Measurements from ENCODE around the gene LYPD6.

Gene LYPD6

DNA sequence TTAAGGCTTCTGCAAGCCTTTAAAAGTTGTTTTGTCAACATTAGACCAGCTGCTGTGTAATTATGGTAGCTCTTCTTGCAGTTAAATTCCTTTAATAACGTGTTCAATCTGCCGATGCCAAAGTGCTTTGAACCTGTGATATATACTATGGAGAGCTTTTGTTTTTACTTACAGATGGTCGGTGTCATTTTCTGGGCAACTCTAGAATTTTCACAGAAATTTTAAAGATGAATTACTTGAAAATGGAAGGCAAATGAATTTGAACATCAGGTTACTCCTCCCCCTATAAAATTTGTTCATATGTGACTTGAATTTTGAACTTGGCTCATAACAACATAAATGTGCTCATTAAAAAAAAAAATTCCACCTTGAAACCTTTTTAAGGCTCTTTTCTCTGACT lies 23.0 kb downstream of the LYPD6 start:
- no peak for DNase-seq

DNA sequence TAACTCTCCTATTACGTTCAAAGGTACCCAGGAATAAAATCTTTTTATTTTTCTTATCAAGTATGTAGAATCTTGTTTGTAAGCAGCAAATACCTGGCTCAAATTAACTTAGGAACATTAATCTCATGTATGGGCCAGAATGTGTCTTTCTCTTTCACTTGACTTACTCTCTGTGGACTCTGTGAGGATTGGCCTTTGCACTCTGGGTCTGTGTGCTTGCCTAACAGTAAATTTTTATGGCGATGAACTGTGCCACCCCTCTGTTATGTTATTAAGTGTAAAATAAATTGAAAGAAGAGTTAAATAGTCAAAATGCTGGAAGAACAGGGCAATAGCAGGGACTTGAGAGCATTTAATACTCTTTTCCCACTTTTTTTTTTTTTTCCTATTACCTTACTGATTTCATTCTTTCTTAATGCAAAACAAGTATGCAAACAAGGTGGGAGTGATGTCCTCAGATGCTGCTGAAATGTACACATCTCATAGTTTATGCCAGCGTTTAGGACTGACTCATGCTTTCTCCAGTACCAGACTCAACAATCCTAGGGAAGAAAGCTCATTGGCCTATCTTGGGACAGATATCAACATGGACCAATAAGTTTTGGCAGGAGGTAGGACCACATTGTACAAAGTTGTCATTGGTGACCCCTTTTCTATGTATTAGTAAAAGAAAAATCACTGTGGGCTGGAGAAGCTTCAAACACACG lies 25.5 kb downstream of the LYPD6 start:
- DNase-seq = no peak

DNA sequence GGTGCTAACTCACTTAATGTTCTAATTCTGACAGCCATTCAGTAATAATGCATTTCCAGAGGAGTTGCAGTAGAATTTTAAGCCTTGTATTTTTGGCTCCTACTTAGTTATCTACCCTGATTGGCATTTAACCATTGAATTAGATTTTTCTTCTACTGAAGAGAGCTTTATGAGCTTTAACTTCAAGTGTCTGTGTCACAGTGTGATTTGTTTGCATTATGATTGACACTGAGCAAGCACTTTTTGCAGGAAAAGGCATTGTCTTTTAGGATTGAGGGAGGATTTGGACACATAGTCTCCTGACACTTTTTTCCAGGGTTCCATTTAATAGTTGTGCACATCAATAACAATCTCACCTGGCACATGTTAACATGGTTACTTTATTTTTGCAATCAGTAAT lies 26.7 kb downstream of the LYPD6 start:
- DNase-seq = no peak

DNA sequence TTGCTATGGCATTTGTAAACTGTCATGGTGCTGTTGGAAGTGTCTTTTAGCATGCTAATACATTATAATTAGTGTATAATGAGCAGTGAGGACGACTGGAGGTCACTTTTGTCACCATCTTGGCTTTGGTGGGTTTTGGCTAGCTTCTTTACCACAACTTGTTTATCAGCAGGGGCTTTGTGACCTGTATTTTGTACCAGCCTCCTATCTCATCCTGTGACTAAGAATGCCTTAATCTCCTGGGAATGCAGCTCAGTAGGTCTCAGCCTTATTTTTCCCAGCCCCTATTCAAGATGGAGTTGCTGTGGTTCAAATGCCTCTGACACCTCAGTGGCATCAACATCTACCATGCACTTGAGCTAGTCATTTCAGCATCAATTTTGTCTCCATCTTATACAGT lies 29.7 kb downstream of the LYPD6 start:
- DNase-seq = no peak

DNA sequence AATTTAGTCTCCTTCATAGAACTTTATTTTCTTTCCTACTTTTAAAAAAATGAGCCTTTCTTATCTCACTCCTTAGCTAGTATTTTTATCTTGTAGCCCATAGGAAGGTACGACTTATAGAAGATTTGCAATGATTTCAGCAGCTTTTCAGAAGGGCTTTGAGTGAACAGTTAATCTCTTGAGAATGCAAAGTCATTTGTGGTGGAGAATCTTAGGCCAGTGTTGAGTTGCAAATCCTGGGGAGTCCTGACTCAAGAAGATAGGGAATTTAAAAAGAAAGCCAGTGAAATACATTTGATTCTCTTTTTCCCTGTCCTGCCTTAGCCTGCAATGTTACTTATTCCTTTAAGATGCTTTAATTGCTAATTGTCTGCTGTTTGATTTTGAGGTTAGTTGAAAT lies 33.6 kb downstream of the LYPD6 start:
- no peak for DNase-seq

- DNase-seq = no peak
These were observed 34.5 kb downstream of the LYPD6 start for GRCh38 chr2:149364839-149365238.

GRCh38 chr2:149365931-149366583 lies 35.7 kb downstream of the LYPD6 start:
- no peak for DNase-seq

DNA sequence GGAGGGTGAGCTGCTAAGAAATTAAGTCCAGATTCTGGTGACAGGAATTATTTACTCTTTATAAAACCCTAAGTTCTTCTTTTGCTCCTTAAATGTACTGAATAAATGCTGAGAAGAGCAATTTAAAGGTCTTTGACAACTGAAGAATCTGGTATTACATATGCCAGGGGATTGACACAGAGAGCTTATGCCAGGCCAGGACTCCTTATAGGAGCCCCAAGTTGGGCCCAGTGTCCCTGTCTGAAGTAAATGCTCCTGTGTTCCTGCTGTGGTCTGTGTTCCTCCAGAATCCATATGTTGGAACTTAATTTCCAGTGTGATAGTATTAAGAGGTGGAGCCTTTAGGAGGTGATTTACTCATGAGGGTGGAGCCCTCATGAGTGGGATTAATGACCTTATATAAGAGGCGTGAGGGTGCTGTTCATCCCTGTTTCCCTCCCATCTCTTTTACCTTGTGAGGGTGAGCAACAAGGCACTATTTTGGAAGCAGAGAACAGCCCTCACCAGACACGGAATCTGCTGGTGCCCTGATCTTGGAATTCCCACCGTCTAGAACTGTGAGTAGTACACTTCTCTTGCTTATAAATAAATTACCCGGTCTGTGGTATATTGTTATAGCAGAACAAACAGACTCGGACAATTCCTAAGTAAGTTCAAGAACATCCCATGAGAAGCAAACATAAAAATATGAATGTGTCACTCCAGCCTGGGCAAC lies 39.8 kb downstream of the LYPD6 start:
- DNase-seq = no peak

DNA sequence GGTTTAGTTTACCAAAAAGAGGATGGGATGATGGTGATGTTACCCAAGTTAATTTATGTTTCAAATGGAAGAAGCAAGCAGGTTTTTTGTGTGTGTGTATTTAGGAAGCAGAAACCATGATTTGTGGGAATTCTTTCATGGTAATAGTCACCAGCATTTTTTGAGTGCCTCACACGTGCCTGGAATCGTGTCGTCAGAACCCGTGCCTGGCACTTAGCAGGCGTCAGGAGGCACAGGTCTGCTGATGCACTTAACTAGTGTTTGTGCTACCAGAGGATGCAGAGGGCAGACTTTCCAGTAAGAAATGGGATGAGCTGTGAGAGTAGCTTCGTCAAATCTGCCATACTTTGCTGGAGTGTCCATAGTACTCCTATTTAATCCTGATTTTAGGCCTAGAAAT lies 41.1 kb downstream of the LYPD6 start:
- no peak for DNase-seq

GRCh38 chr2:149375801-149376361 lies 45.5 kb downstream of the LYPD6 start:
- peak; percentile 36 for DNase-seq

DNA sequence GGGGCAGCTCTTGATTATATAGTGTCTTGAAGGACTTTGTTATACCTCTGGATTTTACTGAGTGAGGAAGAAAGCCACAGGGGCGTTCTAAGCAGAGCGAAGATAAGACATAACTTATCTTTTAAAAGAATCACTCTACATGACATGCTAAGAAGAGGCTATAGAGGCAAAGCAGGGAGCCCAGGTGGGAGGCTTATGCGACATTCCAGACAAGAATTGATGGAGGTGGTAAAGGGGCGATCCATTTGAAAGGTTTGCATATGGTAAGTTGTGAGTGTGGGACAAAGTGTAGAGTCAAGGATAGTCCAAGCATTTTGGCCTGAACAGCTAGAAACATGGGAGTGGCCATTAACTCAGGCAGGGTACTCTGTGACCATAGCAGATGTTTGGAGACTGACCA lies 49.8 kb downstream of the LYPD6 start:
- DNase-seq = no peak

GRCh38 chr2:149383340-149383739 lies 53.0 kb downstream of the LYPD6 start:
- no peak for DNase-seq

DNA sequence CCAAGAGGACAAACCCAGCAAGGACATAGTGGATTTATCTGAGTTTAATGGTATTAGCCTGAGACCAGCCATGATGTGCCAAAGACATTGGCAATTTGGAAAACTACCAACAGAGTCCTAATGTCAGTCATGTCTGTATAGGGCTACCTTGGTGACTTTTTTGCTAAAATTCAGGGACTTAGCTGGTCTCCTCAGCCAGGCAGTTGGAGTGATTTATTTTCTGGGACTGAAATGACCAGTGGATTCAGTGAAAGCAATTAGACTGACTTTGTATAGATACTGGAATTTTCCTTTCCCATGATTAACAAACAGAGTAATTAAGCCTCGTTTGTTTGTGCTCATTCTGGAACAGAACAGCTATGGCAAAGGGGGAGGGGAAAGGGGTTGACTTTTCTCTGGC lies 55.0 kb downstream of the LYPD6 start:
- no peak for DNase-seq

- DNase-seq = no peak
These were observed 57.0 kb downstream of the LYPD6 start for GRCh38 chr2:149387411-149387810.

DNA sequence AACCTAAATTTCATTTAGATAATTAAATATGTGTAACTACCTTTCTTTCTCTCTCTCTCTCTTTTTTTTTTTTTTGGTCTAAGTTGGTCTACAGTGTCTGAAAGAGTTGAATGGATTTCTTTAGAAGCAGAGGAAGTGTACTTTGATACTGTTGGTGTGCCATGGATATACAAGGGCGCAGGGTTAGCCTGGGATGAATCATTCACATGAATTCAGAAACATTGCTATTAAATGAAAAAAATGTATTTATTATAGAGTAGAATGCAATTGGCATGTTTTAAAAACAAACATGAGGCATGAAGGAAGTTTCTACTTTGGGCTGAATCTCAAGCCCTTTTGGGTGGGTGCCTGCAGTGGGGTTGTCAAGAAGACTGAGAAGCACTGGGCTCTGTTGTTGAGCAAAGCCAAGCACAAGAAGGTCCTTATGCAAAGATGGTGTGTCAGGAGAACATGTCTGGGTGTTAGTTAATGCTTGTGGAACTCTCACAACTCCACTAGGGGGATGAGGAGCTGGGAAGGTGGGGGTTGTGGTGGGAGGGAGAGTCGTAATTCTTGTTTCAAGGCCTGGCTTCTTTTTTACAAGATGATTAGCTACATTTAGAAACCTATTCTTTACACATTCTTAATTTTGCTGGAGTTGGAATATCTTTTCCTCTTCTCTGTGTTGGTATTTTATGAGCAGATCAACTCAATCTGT lies 57.9 kb downstream of the LYPD6 start:
- DNase-seq = no peak

DNA sequence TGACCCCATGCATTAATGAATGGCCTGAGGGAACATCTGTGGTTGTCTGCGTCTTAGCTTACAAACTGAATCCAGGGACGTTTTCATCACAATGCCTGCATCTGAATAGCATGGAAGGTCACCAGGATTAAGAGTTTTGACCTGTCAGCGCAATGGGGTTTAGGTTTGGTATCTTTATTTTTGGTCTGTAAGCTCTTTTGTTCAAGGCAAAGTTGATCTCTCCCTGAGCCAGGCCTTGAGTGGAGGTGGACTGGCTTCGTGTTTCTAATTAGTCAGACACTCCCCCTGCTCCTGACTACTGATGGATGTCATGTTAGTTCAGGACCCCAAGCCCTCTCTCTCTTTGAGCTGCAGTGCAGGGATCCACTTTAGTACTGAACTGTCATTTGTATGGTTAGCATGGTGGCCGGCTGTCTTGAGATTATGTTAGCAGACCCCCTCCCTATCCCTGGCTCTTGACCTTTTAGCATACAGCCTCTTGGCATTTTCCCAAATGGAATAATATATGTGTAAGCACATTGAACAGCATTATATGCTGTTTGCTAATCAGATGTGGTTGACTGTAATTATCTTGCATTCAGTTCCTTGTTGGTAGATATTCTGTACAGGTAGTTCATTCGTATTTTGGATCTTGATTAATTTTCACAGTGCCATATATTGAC lies 59.2 kb downstream of the LYPD6 start:
- no peak for DNase-seq

DNA sequence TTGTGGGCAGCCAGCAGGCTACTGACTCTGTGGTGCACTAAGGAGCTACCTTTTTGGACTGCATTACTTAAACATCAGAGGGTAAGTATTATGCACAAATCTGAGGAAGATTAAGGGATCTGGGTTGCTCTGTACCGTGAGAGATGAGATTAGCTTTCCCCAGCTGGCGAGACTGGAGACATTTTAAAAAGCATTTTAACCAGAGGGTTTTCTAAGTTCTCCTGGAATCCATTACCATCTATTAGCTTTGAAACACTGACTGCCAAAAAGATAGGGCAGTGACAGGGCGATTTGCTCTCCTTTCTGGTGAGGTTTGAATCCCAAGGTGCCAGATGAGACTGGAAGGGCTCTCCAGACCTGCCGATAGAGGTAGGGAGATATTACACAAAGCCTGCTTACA lies 63.2 kb downstream of the LYPD6 start:
- DNase-seq = no peak

GRCh38 chr2:149394864-149395263 lies 64.5 kb downstream of the LYPD6 start:
- DNase-seq = no peak

- DNase-seq = no peak
These were observed 69.7 kb downstream of the LYPD6 start for GRCh38 chr2:149399934-149400615.

GRCh38 chr2:149400997-149401396 lies 70.6 kb downstream of the LYPD6 start:
- no peak for DNase-seq

DNA sequence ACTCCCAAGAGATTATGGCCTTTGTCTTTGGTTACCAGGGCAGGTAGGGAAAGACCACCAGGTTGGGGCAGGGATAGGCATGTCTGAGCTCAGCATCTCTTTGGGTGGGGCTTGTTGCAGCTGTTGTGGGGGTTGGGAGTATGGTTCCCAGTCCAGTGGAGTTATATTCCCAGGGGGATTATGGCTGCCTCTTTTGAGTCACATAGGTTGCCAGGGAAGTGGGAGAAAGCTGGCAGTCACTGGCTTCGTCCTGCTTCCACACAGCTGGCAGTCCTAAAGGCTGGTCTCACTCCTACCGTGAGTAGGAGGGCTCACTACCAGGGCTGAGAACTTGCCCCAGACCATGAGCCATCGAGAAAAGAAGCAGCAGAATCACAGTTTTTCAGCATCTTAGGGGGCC lies 79.1 kb downstream of the LYPD6 start:
- DNase-seq = no peak

Data from femur (tissue), 1 donor.